Upper lobe of left lung (tissue), 4 donors: ENCODE results near the gene EZH2.

Experiments used
- CTCF ChIP-seq, 6 experiments: fragments of 450-650 bp in 4 of 6; fragments of 200-600 bp in 2 of 6; sonication (generic) in 2 of 6; IDR thresholded peaks; one replicate each; pipeline ENCODE4 v1.5.1; 2016 to 2019; ENCODE audit warnings: antibody characterized with exemption in 6 of 6
- POLR2AphosphoS5 ChIP-seq, 2 donors: sonication (generic); formaldehyde crosslinking; IDR thresholded peaks; one replicate each; pipeline ENCODE4 v1.5.1; 2017; ENCODE audit warnings: antibody characterized with exemption in 2 of 2

- TF ChIP-seq CTCF (IDR thresholded peaks at IDR 0.05), result no peak
- TF ChIP-seq POLR2AphosphoS5 (IDR thresholded peaks at IDR 0.05), result no peak
Observed at GRCh38 chr7:148916186-148916585, 32.1 kb upstream of the EZH2 start.
